ENCODE results near the gene TMIGD3.

Gene TMIGD3

GRCh38 chr1:111541721-111542120 is 38.3 kb upstream of the TMIGD3 start:
- H3K36me3 ChIP-seq (ENCODE audit: control insufficient read depth, insufficient read depth, low read length), result no peaks in the 10 kb centered on the region
- H3K27me3 ChIP-seq (replicated peaks; ENCODE audit: control insufficient read depth, insufficient read depth, low read length), result no peaks in the 10 kb centered on the region
- TF ChIP-seq, protein P1, sequence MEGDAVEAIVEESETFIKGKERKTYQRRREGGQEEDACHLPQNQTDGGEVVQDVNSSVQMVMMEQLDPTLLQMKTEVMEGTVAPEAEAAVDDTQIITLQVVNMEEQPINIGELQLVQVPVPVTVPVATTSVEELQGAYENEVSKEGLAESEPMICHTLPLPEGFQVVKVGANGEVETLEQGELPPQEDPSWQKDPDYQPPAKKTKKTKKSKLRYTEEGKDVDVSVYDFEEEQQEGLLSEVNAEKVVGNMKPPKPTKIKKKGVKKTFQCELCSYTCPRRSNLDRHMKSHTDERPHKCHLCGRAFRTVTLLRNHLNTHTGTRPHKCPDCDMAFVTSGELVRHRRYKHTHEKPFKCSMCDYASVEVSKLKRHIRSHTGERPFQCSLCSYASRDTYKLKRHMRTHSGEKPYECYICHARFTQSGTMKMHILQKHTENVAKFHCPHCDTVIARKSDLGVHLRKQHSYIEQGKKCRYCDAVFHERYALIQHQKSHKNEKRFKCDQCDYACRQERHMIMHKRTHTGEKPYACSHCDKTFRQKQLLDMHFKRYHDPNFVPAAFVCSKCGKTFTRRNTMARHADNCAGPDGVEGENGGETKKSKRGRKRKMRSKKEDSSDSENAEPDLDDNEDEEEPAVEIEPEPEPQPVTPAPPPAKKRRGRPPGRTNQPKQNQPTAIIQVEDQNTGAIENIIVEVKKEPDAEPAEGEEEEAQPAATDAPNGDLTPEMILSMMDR (IDR thresholded peaks at IDR 0.05; ENCODE audit: insufficient read depth, low read length, poor library complexity, severe bottlenecking), result no peak
- DNase-seq (ENCODE audit: extremely low read depth, insufficient read length), result no peak
- H3K4me3 ChIP-seq (replicated peaks; ENCODE audit: low read depth, low read length), result no peak overlapping the region

GRCh38 chr1:111540928-111541327 is 37.5 kb upstream of the TMIGD3 start:
- TF ChIP-seq, protein P1 (IDR thresholded peaks at IDR 0.05; ENCODE audit: insufficient read depth, low read length, poor library complexity, severe bottlenecking), result no peak

GRCh38 chr1:111538343-111539025 is 35.1 kb upstream of the TMIGD3 start:
- no peaks in the 10 kb centered on the region for H3K36me3 ChIP-seq (ENCODE audit: control insufficient read depth, insufficient read depth, low read length)
- TF ChIP-seq, protein P1 (IDR thresholded peaks at IDR 0.05; ENCODE audit: insufficient read depth, low read length, poor library complexity, severe bottlenecking), result no peak
- no peak overlapping the region for H3K4me3 ChIP-seq (replicated peaks; ENCODE audit: low read depth, low read length)
- DNase-seq (ENCODE audit: extremely low read depth, insufficient read length), result no peak
- H3K27me3 ChIP-seq (replicated peaks; ENCODE audit: control insufficient read depth, insufficient read depth, low read length), result no peaks in the 10 kb centered on the region

More at GRCh38 chr1:111540928-111541327, 37.5 kb upstream of the TMIGD3 start:
- H3K4me3 ChIP-seq (replicated peaks; ENCODE audit: low read depth, low read length), result no peak overlapping the region
- no peaks in the 10 kb centered on the region for H3K27me3 ChIP-seq (replicated peaks; ENCODE audit: control insufficient read depth, insufficient read depth, low read length)
- no peak for DNase-seq (ENCODE audit: extremely low read depth, insufficient read length)
- no peaks in the 10 kb centered on the region for H3K36me3 ChIP-seq (ENCODE audit: control insufficient read depth, insufficient read depth, low read length)

- DNase-seq (ENCODE audit: extremely low read depth, insufficient read length), result no peak
- TF ChIP-seq, protein P1 (IDR thresholded peaks at IDR 0.05; ENCODE audit: insufficient read depth, low read length, poor library complexity, severe bottlenecking), result no peak
- Histone ChIP-seq H3K4me3 (replicated peaks; ENCODE audit: low read depth, low read length) (no peak overlapping the region), H3K27me3 (replicated peaks; ENCODE audit: control insufficient read depth, insufficient read depth, low read length) (no peaks in the 10 kb centered on the region), H3K36me3 (ENCODE audit: control insufficient read depth, insufficient read depth, low read length) (no peaks in the 10 kb centered on the region)
Observed at GRCh38 chr1:111535256-111536191, 32.1 kb upstream of the TMIGD3 start.

DNA sequence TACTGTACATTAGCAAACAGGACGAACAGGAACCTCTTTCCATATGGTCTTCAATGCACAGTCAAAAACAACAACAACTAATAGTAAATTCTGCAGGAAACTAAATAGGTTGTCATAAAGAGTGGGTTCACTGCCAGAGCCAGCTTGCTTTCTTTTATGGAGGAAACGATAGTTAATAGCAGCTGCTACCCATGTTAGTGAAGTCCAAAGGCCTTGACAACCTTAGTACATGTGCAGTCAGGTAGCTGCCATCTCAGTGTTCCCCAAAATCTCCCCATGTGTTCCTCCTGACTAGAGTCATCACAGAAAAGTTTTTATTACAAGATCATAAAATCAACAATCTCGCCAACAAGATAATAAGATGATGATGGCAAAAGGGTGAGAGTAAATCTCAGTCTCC is 16.6 kb upstream of the TMIGD3 start:
- TF ChIP-seq, protein P1 (IDR thresholded peaks at IDR 0.05; ENCODE audit: insufficient read depth, low read length, poor library complexity, severe bottlenecking), result no peak
- Histone ChIP-seq H3K4me3 (replicated peaks; ENCODE audit: low read depth, low read length) (no peak overlapping the region), H3K27me3 (replicated peaks; ENCODE audit: control insufficient read depth, insufficient read depth, low read length) (no peaks in the 10 kb centered on the region), H3K36me3 (ENCODE audit: control insufficient read depth, insufficient read depth, low read length) (no peaks in the 10 kb centered on the region)
- no peak for DNase-seq (ENCODE audit: extremely low read depth, insufficient read length)

Data from GM06990 (cell line).